GM12878 (cell line): ENCODE measurements around the gene TRIOBP.

Source experiments
- EP300 ChIP-seq, 2 experiments: fragments of 150-350 bp in 1 of 2; IDR thresholded peaks; 2 replicates each; pipeline ENCODE4 v1.6.1; 2011 to 2012; ENCODE audit warnings: low read depth in 2 of 2, low read length in 2 of 2, borderline replicate concordance in 1 of 2, improper control_type of control experiment in 1 of 2, inconsistent platforms in 1 of 2; ENCODE audit not compliant: control insufficient read depth in 1 of 2
- NFIC ChIP-seq: IDR thresholded peaks from 2 replicates; pipeline ENCODE4 v1.6.1; 2012; ENCODE audit warnings: low read depth, mild to moderate bottlenecking, inconsistent platforms, low read length, moderate library complexity
- NR2C1 ChIP-seq: fragments of 450-650 bp; IDR thresholded peaks from 2 replicates; pipeline ENCODE4 v1.6.1; 2017; ENCODE audit warnings: antibody characterized with exemption, mild to moderate bottlenecking, moderate library complexity
- SREBF2 ChIP-seq: IDR thresholded peaks from 2 replicates; pipeline ENCODE4 v1.6.1; 2012; ENCODE audit warnings: mild to moderate bottlenecking, low read length
- TF ChIP-seq, protein P1 (sequence below): IDR thresholded peaks from 2 replicates; pipeline ENCODE4 v1.6.1; 2011; ENCODE audit warnings: low read depth, mild to moderate bottlenecking, low read length, moderate library complexity, borderline replicate concordance; ENCODE audit errors: extremely low read depth
- TF ChIP-seq, protein P2 (sequence below): fragments of 450-650 bp; IDR thresholded peaks from 2 replicates; pipeline ENCODE4 v1.6.1; 2018; ENCODE audit warnings: borderline replicate concordance, mild to moderate bottlenecking; ENCODE audit not compliant: partially characterized antibody
- TF ChIP-seq, protein P3 (sequence below): IDR thresholded peaks from 2 replicates; pipeline ENCODE4 v1.6.1; 2012; ENCODE audit warnings: mild to moderate bottlenecking, low read depth, low read length

DNA sequence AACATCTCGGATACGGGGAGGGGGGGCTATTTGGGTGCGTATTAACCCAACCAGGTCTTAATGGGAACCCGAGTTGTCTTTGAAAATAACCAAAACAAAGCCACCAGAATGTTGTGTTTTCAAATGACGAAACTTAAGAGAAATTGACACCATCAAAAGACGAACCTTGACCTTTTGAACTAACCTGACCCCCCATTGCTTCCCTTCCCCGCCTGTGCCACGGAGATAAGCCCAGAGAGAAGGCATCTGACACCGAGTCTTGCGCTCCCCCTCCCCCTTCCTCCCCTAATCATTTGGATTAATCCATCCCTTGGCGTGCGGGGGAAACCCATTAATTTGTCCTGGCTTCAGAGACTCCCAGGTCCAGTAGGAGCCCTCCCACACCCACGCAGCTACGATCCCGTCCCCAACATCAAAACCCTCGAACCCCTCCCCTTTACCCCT is 106.4 kb downstream of the TRIOBP start:
- TF ChIP-seq, protein P1, sequence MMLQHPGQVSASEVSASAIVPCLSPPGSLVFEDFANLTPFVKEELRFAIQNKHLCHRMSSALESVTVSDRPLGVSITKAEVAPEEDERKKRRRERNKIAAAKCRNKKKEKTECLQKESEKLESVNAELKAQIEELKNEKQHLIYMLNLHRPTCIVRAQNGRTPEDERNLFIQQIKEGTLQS, result no peak
- TF ChIP-seq SREBF2 (no peak), NFIC (no peak), NR2C1 (no peak), EP300 (IDR thresholded peaks at IDR 0.05; ENCODE audit: borderline replicate concordance in 1 of 2, control insufficient read depth in 1 of 2, low read depth in 2 of 2, low read length in 2 of 2) (no peak)
- TF ChIP-seq, protein P2, sequence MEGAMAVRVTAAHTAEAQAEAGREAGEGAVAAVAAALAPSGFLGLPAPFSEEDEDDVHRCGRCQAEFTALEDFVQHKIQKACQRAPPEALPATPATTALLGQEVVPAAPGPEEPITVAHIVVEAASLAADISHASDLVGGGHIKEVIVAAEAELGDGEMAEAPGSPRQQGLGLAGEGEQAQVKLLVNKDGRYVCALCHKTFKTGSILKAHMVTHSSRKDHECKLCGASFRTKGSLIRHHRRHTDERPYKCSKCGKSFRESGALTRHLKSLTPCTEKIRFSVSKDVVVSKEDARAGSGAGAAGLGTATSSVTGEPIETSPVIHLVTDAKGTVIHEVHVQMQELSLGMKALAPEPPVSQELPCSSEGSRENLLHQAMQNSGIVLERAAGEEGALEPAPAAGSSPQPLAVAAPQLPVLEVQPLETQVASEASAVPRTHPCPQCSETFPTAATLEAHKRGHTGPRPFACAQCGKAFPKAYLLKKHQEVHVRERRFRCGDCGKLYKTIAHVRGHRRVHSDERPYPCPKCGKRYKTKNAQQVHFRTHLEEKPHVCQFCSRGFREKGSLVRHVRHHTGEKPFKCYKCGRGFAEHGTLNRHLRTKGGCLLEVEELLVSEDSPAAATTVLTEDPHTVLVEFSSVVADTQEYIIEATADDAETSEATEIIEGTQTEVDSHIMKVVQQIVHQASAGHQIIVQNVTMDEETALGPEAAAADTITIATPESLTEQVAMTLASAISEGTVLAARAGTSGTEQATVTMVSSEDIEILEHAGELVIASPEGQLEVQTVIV, result no peak
- TF ChIP-seq, protein P3, sequence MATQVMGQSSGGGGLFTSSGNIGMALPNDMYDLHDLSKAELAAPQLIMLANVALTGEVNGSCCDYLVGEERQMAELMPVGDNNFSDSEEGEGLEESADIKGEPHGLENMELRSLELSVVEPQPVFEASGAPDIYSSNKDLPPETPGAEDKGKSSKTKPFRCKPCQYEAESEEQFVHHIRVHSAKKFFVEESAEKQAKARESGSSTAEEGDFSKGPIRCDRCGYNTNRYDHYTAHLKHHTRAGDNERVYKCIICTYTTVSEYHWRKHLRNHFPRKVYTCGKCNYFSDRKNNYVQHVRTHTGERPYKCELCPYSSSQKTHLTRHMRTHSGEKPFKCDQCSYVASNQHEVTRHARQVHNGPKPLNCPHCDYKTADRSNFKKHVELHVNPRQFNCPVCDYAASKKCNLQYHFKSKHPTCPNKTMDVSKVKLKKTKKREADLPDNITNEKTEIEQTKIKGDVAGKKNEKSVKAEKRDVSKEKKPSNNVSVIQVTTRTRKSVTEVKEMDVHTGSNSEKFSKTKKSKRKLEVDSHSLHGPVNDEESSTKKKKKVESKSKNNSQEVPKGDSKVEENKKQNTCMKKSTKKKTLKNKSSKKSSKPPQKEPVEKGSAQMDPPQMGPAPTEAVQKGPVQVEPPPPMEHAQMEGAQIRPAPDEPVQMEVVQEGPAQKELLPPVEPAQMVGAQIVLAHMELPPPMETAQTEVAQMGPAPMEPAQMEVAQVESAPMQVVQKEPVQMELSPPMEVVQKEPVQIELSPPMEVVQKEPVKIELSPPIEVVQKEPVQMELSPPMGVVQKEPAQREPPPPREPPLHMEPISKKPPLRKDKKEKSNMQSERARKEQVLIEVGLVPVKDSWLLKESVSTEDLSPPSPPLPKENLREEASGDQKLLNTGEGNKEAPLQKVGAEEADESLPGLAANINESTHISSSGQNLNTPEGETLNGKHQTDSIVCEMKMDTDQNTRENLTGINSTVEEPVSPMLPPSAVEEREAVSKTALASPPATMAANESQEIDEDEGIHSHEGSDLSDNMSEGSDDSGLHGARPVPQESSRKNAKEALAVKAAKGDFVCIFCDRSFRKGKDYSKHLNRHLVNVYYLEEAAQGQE, result no peak
